Right ventricle myocardium superior (tissue), 1 donor: ENCODE results near the gene RAB6A. TPM values are rescaled to one million over a fixed set of nuclear protein-coding genes. Genes with fewer than 3 reads are reported as not detected.

Experiments used
- ATAC-seq: fragments of 200-7000 bp; cut with Tn5 transposase; one replicate; pipeline ENCODE4 v1.9.1; 2020; ENCODE audit warnings: mild to moderate bottlenecking; ENCODE audit not compliant: poor library complexity
- DNase-seq: peaks from one replicate; pipeline ENCODE4 v3.0.0-alpha.2; 2020
- intact Hi-C: fragments of 100-400 bp; cut with DNase I; formaldehyde crosslinking; loops from one replicate; pipeline ENCODE4 v1.11.2; 2022
- total RNA-seq: library from RNA; stranded (reverse); fragmentation: NEBNext Ultra II Directional; extraction: Animal tissue kit (Norgen Biotek cat#: 25700); gene quantifications from one replicate; pipeline ENCODE4 v1.2.1, GENCODE V29; 2021
- donor health status: DM: no; HTN: yes; CAD: no; lungs with severe emphysema.

Gene RAB6A
- total RNA-seq, 1 donor from 2014 or later = 97.8 TPM

- intact Hi-C loops = no loop called here
- ATAC-seq = no peak
- no peak for DNase-seq
These were observed 96.0 kb downstream of the RAB6A start for GRCh38 chr11:73664877-73665276.

- ATAC-seq = no peak
- intact Hi-C loops = no loop called here
- DNase-seq = no peak
These were observed 97.0 kb downstream of the RAB6A start for GRCh38 chr11:73663604-73664495.

GRCh38 chr11:73662445-73663157, 98.3 kb downstream of the RAB6A start:
- intact Hi-C loops = no loop called here
- DNase-seq (no peak), ATAC-seq (no peak)

- ATAC-seq = peak; percentile 98
- DNase-seq = peak; percentile 94
- intact Hi-C loops = loop anchor here (2.0 kb wide), 2 partner anchors 36 to 264 kb away; no protein-coding TSS in a partner anchor
These were observed 99.7 kb downstream of the RAB6A start for GRCh38 chr11:73661035-73661628.

GRCh38 chr11:73660497-73661034, 100.3 kb downstream of the RAB6A start:
- ATAC-seq (peak; percentile 21), DNase-seq (no peak)
- intact Hi-C loops = loop anchor here (2.0 kb wide), 2 partner anchors 36 to 264 kb away; no protein-coding TSS in a partner anchor

GRCh38 chr11:73659961-73660360, 100.9 kb downstream of the RAB6A start:
- DNase-seq (no peak), ATAC-seq (no peak)
- intact Hi-C loops = loop anchor here (2.0 kb wide), 2 partner anchors 35 to 263 kb away; no protein-coding TSS in a partner anchor

- DNase-seq (no peak), ATAC-seq (no peak)
- intact Hi-C loops = no loop called here
These were observed 103.9 kb downstream of the RAB6A start for GRCh38 chr11:73656985-73657384.

GRCh38 chr11:73655686-73656085, 105.2 kb downstream of the RAB6A start:
- intact Hi-C loops = no loop called here
- no peak for DNase-seq
- ATAC-seq = no peak

GRCh38 chr11:73654482-73655021, 106.3 kb downstream of the RAB6A start:
- no peak for DNase-seq
- intact Hi-C loops = no loop called here
- no peak for ATAC-seq

- ATAC-seq = peak; percentile 51
- no peak for DNase-seq
- intact Hi-C loops = loop anchor here (2.0 kb wide), 1 partner anchor 243 kb away; no protein-coding TSS in a partner anchor
These were observed 106.9 kb downstream of the RAB6A start for GRCh38 chr11:73653996-73654395.

GRCh38 chr11:73652856-73653559, 107.9 kb downstream of the RAB6A start:
- intact Hi-C loops = loop anchor here (2.0 kb wide), 1 partner anchor 242 kb away; no protein-coding TSS in a partner anchor
- ATAC-seq = no peak
- no peak for DNase-seq

- intact Hi-C loops = loop anchor here (2.0 kb wide), 1 partner anchor 241 kb away; no protein-coding TSS in a partner anchor
- no peak for ATAC-seq
- no peak for DNase-seq
These were observed 108.7 kb downstream of the RAB6A start for GRCh38 chr11:73652046-73652730.

GRCh38 chr11:73651661-73652045, 109.2 kb downstream of the RAB6A start:
- intact Hi-C loops = loop anchor here (2.0 kb wide), 1 partner anchor 241 kb away; no protein-coding TSS in a partner anchor
- DNase-seq = no peak
- no peak for ATAC-seq

- intact Hi-C loops = no loop called here
- no peak for DNase-seq
- no peak for ATAC-seq
These were observed 109.6 kb downstream of the RAB6A start for GRCh38 chr11:73651252-73651651.

GRCh38 chr11:73650400-73650799, 110.5 kb downstream of the RAB6A start:
- intact Hi-C loops = no loop called here
- ATAC-seq (no peak), DNase-seq (no peak)

GRCh38 chr11:73649206-73649605, 111.7 kb downstream of the RAB6A start:
- DNase-seq (no peak), ATAC-seq (no peak)
- intact Hi-C loops = no loop called here

- ATAC-seq (no peak), DNase-seq (no peak)
- intact Hi-C loops = no loop called here
These were observed 112.3 kb downstream of the RAB6A start for GRCh38 chr11:73648571-73649046.
